GM19238 (cell line): ENCODE measurements around the gene C19orf25.
"Not testable (repeated sequence)": the region's sequence is repeated elsewhere in the genome, so short reads cannot be mapped to it uniquely, and the experiment has no call there.

Experiments used
- DNase-seq: peaks from one replicate; pipeline ENCODE4 v3.0.0; 2011; ENCODE audit warnings: low spot score; ENCODE audit not compliant: insufficient read length

C19orf25 gene

DNA sequence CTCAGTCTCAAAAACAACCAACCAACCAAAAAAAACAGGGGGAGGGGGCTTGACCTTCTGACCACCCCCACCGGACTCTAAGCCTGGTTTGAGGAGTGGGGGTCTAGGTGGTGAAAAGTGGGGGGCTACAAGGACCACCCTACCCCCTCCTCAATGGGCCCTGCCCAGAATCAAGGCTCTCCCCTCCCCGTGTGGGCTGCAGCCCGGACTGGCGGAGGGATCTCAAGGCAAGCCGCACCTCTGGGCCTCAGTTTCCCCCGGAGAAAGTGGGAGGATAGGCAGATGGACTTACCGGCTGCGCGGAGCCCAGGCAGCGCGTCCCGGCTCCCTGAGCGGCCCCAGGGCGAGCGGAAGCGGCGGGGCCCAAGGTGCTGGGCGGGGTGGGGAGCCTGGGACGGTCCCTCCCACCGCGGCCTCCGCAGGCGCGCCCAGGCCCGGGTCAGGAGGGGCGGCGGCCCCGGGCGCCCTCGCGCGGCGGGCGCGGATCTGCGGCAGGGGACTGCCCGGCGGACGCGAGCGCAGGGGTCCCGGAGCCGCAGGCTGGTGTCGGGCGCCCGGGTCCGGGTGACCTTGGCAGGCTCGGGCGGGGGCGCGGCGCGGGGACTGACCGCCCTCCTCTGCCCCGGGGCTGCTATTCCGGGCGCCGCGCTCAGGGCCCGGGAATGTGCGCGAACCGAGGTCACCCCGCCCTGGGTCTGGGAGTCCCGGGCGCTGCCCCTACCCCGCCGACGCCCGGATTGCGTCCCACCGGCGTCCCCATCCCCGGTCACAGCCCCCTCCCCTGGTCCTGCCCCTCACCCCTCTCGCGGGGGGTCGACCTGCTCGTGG, 33.9 kb upstream of the C19orf25 start, which contains the start of gene ADAMTSL5:
TSS of gene ADAMTSL5 (minus strand) at position 349 of the 828 bp plus-strand sequence. CDS start 2,076 bp downstream, outside the sequence.
- DNase-seq, result peak; percentile 73

DNA sequence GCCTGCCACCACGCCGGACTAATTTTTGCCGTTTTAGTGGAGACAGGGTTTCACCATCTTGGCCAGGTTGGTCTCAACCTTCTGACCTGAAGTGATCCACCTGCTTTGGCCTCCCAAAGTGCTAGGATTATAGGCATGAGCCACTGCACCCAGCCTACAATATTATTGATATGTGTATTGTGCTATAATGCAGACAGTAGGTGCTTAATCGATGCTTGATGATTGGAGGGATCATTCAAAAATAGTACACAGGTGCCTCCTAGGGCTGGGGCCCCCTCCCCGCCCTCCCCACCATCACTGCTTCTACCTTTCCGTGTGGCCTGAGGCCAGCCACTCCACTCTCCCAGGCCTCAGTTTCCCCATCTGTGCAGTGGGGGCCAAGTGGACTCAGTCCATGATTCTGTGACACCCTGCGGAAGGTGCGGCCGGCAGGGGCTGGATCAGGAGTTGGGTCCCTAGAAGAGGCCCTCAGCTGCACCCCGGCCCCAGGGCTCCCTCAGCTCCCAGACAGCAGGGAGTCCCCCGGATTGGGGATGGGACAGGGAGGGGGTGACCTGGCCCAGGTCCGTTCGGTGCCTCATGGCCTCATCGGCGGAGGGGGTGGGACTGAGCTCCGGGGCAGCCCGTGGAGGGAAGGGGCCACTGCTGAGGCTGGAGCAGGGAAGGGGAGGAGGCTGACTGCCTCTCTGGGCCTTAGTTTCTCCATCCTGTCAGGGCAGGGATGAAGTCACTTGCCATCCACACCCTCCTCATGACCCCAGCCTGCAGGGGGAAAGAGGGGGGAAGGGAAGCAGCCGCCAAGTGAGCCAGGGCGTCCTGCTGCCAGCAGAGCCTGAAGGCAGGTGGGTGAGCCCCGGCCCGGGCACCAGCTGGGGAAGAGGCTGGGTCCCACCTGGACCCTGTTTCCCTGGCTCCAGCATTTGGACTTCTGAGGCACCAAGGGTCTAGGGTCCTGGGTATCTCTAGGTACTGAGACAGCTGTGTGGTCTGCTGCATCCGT, 32.6 kb upstream of the C19orf25 start:
- no peak for DNase-seq

GRCh38 chr19:1510807-1511206, 31.8 kb upstream of the C19orf25 start:
- no peak for DNase-seq

DNA sequence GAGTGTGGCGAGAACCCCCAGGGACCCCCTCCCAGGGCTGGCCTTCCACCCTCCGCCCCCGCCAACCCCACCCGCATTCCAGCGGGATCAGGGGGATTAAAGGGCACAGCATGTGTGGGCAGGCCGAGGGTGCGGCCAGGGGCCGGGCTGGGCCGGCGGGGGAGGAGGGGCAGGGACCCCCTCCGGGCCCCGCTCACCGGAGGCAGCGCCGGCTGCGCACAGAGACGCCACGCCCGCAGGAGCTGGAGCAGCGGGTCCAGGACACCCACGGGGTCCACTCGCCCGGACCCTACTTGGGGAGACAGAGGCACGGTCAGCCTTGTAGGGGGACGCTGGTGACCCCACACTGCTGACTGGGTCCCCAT, 31.4 kb upstream of the C19orf25 start:
- DNase-seq, result no peak

DNA sequence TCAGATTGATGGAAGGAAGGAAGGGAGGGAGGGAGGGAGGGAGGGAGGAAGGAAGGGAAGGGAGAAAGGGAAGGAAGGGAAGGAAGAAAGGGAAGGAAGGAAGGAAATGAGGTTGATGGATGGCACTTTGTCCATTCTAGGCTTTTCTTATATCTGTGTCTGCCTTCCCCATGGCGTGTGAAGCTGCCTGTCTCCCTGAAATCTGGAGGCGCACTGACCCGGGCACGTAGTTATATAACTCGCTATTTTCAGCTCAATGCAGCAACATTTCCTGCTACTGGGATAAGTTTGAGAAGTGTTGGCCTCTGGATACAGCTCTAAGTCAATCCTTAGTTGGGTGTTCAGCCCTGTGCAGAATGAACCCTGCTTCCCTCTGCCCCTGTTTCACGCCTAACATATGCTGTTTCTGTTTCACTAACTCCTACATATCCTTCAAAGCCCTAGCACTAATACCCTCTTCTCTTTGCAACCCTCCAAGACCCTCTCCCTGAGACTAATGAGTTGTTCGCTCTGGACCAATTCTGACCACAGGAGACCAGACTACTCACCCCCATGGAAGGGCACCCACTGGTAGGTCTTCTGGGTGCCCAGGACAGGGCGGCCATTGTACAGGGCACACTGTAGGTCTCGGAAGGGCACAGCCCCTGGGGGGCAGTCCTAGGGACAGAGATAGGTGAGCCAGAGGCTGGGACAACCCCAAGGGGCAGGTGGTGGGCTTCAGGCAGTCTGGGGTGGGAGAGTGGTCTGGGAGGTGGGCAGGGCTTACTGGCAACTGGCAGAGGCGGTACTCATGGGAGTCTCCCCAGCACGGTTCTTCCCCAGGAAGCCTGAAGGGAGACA, 30.8 kb upstream of the C19orf25 start:
- no peak for DNase-seq

- DNase-seq, result no peak
These were observed 29.5 kb upstream of the C19orf25 start for GRCh38 chr19:1508507-1508856.

- peak; percentile 97 for DNase-seq
These were observed 28.9 kb upstream of the C19orf25 start for GRCh38 chr19:1507763-1508506.

DNA sequence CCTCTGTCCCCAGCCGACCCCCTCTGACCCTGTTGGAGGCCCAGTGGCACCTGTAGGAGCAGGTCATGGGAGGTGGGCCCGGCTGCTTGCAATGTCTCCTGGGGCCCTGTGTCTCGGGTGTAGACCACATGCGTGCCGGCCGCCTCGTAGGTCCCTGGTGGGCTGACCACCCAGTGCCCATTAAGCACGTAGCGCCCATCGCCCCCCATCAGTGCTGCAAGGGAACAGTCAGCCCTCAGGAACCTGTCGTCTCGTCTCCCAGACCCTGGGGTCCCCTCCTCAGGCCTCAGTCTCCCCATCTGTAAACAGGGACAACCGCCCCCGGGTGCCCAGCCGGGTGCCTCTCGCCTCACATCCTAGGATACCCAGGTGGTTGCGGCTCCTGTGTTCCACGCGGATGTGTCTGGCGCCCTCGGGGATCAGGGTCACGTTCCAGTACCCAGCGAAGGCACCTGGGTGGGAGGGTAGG, 28.2 kb upstream of the C19orf25 start:
- DNase-seq, result no peak

DNA sequence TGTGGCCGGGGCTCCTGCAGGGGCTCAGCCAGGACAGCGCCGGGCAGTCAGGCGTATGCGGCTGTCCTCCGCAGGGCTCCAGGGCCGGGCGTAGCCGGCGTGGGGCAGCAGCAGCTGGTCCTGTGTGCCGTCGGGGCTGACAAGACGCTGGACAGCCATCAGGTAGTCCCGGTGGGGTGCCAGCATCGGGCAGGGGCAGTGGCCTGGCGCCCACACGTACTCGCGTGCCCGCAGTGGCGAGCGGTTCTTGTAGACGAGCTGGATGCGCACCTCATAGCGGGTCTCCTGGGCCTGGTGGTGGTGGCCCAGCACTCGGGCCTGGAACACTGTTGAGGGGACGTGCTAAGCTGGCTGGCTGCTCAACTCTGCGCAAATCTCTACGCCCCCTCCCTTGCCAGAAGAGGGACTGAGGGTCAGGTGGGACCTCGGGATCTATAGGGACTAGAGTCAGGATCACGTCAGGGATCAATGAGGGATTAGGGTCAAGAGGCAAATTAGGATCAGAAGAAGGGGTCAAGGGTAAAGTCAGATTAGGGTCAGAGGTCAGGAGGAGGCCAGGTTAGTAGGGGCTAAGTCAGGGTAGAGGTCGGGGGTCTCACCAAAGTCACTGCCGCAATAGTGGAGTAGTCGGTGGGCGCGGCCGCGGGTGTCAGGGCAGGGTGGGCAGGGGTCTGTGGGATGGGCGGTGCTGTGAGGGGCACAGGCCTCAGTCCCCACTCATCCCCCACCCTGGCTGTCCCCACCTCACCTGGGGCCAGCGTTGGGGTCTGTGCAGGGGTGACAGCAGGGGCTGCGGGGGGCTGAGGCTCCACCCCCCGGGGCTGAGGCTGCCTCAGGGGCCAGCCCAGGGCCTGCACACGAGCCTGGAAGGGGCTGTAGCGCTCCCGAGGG, 27.2 kb upstream of the C19orf25 start:
- DNase-seq, result no peak

DNA sequence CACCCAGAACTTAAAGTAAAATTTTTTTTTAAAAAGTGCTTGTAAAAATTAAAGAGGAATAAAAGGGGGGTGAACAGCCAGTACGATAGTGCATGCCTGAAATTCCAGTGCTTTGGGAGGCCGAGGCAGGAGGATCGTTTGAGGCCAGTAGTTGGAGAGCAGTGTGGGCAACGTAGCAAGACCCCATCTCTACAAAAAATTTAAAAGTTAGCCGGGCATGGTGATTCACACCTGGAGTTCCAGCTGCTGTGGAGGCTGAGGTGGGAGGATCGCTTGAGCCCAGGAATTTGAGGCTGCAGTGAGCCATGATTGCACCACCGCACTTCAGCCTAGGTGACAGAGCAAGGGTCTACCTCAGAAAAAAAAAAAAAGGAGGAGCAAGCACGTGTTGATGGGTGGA, 26.0 kb upstream of the C19orf25 start:
- no peak for DNase-seq

- no peak for DNase-seq
These were observed 25.1 kb upstream of the C19orf25 start for GRCh38 chr19:1503925-1504773.

GRCh38 chr19:1503089-1503924, 24.3 kb upstream of the C19orf25 start:
- DNase-seq, result no peak

DNA sequence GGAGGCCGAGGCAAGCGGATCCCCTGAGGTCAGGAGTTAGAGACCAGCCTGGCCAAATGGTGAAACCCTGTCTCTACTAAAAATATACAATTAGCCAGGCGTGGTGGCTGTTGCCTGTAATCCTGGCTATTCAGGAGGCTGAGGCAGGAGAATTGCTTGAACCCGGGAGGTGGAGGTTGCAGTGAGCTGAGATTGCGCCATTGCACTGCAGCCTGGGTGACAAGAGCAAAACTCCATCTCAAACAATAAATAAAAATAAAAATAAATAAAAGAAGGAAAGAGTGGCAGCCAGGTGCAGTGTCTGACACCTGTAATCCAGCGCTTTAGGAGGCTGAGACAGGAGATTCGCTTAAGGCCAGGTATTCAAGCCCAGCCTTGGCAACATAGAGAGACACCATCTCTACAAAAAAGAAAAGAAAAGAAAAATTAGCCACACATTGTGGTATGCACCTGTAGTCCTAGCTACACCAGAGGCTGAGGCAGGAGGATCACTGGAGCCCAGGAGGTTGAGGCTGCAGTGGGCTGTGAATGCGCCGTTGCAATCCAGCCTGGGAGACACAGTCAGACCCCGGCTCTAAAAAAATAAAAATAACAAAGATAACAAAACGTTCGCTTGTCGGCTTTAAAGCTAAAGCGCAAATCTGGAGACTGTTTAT, 23.5 kb upstream of the C19orf25 start:
- no peak for DNase-seq

GRCh38 chr19:1501200-1501595, 22.2 kb upstream of the C19orf25 start:
- no peak for DNase-seq

GRCh38 chr19:1499231-1499630, 20.2 kb upstream of the C19orf25 start:
- not testable (repeated sequence) for DNase-seq

DNA sequence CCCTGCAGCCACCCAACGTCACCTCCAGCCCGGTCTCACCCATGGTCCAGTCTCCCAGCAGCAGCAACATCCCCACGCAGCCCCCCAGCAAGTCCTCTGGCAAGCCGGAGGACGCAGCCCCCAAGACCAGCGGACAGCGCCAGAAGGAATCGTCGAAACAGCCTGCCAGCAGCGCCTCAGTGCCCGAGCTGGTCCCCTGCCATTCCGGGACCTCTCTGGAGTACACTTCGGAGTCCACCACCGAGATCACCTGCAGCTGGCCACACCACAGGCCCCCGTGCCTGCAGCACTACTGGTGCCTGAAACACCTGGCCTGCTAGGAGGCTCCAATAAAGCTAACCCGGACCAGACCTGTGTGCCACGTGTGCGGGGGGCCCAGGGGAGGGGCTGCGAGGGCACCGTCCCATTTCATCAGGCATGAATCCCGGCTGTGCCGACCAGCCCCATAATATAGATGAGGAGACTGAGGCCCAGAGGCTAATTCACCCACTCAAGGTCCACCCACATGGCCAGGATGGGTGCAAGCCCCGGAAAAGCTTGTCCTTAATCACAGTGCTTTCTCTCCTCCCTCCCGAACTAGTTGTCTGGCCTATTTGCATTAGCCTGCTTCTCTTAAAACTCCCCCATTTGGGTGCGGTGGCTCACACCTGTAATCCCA, 18.7 kb upstream of the C19orf25 start:
- DNase-seq, result no peak
